ENCODE measurements around the gene CAMKMT.

GRCh38 chr2:44562737-44563136 lies 201.0 kb downstream of the CAMKMT start:
- TF ChIP-seq CTCF (IDR thresholded peaks at IDR 0.05; ENCODE audit: low read length) (no peak), EZH2 (optimal IDR thresholded peaks at IDR 0.05; ENCODE audit: low read depth, low read length) (no peak), EZH2phosphoT487 (IDR thresholded peaks at IDR 0.05; ENCODE audit: low read length) (no peak)
